Measurements from ENCODE around the gene ZNF804A.
"Not testable (repeated sequence)": the region's sequence is repeated elsewhere in the genome, so short reads cannot be mapped to it uniquely, and the experiment has no call there.

The ZNF804A gene

DNA sequence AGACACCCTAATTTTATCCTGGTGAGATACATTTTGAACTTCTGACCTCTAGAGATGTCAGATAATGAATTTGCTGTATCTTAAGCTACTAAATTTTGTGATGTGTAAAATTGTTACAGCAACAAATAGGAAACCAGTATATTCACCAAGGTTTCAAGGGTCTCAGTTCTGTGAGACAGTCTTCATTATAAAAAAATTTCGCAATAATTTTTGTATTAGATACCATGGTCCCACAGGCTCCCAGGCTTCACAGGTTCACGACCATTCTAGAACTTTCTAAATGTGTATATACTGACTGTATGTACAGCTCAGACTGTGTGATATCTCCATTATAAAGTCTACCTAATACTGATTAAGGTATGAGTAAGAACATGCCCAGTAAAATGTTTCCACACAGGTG lies 181.4 kb downstream of the ZNF804A start:
- in situ Hi-C loops (cut with MboI; ENCODE audit: low pct_unique_long_range_greater_than_20kb, low sequenced_read_pairs) = no loop called here
- no peak for DNase-seq

DNA sequence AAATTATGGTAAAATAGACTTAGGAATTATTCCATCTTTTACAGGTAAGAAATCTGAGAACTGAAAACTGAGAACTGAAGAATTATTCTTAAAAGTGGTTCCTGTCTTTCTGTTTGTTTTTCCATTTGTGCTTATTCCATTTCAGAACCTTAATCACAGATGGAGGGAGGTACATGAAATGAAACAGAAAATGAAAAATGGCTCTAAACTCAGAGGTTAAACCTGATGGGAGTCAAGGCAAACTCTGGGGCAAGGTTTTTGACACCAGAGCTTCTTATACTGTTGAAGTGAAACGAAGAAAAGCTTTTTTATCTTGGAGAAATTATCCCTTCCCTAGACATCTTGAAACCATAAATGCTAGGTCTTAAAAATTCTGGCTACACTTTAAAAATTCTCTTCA lies 182.1 kb downstream of the ZNF804A start:
- DNase-seq = no peak
- in situ Hi-C loops (cut with MboI; ENCODE audit: low pct_unique_long_range_greater_than_20kb, low sequenced_read_pairs) = no loop called here

DNA sequence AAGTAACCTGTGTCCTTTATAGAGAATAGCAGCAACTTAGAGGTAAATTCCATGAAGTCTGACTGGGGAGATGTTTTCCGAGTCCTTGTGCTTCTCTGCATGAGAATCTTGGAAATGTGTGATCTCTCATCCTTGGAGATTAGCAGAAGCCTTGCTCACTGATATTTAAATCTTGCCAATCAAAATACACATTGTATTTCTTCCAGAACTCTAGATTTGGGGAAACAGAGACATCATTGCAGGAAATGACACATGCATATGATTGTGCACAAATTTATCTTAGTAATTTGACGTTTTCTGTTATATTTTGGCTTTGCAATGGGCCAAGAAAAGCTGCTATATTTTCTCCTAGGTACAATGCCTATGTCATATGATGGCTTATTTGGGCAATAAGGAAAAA lies 182.6 kb downstream of the ZNF804A start:
- DNase-seq = no peak
- in situ Hi-C loops (cut with MboI; ENCODE audit: low pct_unique_long_range_greater_than_20kb, low sequenced_read_pairs) = no loop called here

DNA sequence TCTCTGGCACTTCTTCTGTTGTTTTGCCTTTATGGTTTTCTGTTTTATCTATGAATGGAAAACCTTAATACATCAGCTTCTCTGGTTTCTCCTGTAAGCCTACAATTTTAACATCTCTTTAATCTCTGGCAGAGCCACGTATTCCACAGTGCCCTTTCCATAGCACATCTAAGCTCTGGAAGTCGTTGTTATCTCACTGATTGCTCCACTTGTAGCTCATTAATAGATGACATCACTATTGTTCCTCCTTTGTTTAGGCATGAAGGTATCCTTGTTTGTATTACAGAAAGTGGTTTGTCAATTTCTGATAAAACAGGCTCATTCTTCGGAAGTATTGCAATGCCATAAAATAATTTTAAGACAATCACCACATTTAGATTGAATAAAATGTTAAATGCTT lies 185.2 kb downstream of the ZNF804A start:
- in situ Hi-C loops (cut with MboI; ENCODE audit: low pct_unique_long_range_greater_than_20kb, low sequenced_read_pairs) = no loop called here
- no peak for DNase-seq

DNA sequence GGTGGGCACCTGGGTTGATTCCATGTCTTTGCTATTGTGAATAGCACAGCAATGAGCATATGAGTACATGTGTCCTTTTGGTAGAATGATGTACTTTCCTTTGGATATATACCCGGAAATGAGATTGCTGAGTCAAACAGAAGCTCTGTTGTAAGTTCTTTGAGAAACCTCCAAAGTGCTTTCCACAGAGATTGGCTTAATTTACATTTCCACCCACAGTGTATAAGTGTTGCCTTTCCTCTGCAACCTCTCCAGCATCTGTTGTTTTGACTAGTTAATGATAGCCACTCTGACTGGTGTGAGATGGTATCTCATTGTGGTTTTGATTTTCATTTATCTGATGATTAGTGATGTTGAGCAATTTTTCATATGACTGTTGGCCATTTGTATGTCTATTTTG lies 194.8 kb downstream of the ZNF804A start:
- in situ Hi-C loops (cut with MboI; ENCODE audit: low pct_unique_long_range_greater_than_20kb, low sequenced_read_pairs) = no loop called here
- DNase-seq = no peak

DNA sequence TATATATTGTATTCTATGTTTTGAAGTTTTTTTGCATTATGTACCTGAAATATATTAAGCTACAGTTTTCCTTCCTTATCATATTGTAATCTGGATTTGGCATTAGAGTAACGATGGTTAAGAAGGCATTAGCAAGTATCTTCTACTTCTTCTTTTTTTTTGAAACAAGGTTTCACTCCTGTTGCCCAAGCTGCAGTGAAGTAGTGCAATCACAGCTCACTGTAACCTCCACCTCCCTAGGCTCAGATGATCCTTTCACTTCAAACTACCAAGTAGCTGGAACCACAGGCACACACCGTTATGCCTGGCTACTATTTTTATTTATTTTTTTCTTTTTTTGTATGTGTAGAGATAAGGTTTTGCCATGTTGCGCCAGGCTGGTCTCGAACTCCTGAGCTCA lies 201.1 kb downstream of the ZNF804A start:
- DNase-seq = no peak
- in situ Hi-C loops (cut with MboI; ENCODE audit: low pct_unique_long_range_greater_than_20kb, low sequenced_read_pairs) = no loop called here

DNA sequence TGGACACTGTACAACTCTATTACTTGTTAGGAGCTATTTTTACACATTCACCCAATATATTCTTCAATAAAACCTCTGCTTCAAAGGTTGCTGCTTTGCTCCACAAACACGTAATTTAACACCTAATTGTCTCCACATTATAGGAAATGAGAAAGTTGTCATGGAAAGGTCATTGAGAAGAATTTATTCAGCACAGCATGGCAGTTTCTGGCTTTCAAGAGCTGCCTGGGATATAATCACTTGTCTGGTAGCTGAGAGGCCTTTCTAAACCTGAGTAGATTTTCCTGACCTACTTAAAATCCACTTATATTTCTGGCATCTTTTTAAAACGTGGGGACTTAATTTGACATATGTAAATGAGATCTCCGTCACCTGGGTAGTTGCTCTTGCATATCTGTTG lies 216.1 kb downstream of the ZNF804A start:
- in situ Hi-C loops (cut with MboI; ENCODE audit: low pct_unique_long_range_greater_than_20kb, low sequenced_read_pairs) = no loop called here
- no peak for DNase-seq

DNA sequence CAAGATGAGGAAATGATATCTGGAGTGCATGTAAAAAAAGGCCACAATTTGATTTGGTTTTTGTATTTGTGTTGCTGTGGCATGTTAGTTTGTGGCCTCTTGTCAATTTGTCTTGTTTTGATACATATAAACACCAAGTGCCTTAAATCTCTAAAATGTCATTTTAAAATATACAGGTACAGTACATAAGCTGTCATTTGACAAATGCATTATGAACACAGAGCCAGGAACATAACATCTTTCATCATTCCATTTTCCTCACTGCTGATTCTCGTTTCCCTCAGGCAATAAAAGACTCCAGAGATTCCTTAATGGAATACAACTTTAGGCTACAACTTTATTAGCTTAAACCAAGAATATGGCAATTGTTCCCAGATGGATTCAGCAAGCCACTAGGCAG lies 217.5 kb downstream of the ZNF804A start:
- no peak for DNase-seq
- in situ Hi-C loops (cut with MboI; ENCODE audit: low pct_unique_long_range_greater_than_20kb, low sequenced_read_pairs) = no loop called here

DNA sequence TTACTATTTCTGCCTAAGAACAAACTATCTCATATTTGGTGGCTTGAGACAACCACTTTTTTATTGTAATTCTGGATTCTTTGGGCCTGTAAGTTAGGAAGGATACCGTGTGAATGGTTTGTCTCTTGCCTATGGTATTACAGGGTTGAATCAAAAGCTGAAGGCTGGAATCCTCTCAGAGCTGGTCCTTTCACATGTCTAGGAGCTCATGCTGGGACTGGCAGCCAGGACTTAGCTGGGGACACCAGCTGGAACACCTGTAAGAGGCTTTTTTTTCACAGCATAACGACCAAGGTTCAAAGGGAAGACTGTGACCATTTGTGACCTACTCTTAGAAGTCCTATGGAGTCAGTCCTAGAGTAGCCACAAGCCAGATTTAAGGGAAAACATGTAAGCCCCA lies 226.3 kb downstream of the ZNF804A start:
- no peak for DNase-seq

DNA sequence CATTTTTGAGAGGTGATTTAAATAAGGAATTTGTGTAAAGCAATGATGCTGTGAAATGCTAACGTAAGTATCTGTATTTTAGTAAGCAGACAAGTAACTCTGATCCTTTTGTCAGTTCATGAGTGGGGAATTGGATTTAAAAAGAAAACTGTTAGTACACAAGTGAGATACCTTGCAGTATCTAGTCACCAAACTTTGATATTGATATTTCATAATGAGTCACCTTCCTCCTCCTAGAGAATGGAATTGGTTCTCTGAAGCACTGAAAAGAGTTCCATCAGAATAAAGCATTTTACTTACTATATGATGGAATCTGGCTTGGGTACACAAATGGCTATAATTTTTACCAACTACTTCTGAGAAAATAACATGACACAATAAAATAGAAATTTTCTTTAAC lies 232.2 kb downstream of the ZNF804A start:
- no peak for DNase-seq
- in situ Hi-C loops (cut with MboI; ENCODE audit: low pct_unique_long_range_greater_than_20kb, low sequenced_read_pairs) = no loop called here

More for the DNA sequence above, 226.3 kb downstream of the ZNF804A start:
- in situ Hi-C loops (cut with MboI; ENCODE audit: low pct_unique_long_range_greater_than_20kb, low sequenced_read_pairs) = no loop called here

DNA sequence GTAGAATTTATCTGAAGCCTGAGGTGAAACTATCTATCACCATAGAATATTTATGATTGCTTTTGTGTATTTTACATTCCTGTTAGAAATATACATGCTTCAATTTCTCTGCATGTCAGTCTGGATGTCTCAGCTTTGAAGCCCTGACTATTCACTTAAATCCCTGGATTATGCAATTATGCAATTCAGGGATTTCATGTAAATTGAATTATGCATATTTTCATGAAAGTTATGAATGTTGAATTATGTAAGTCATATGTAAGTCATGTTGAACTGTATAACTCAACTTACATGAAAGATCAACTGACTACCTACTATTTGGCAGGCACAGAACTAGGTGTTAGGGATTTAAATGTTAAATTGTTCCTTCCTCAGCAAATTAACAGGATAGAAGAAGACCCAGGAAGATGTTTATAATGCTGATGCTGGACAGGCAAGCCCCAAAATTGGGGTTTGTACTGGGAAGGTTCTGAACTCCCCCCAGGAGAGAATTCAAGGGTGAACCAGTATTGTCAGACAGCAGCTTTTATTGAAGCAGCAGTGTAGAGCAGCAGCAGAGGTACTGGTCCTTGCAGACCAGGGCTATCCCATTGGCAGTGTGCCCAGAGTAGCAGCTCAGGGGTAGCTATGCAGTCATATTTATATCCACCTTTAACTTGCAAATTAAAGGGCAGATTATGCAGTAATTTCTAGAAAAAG lies 236.5 kb downstream of the ZNF804A start:
- no peak for DNase-seq
- in situ Hi-C loops (cut with MboI; ENCODE audit: low pct_unique_long_range_greater_than_20kb, low sequenced_read_pairs) = no loop called here

DNA sequence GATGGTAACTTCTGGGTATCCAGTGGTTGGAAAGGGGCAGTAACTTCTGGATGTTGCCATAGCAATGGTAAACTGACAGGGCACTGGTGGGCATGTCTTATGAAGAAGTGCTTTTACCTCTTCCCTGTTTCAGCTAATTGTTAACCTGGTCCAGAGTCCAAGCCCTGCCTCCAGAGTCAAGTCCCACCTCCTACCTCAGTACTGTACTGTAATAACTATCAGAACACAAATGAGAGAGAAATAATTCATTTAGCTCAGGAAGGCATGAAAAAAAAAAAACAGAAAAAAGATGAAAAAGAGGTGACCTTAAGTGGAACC lies 237.0 kb downstream of the ZNF804A start:
- in situ Hi-C loops (cut with MboI; ENCODE audit: low pct_unique_long_range_greater_than_20kb, low sequenced_read_pairs) = no loop called here
- DNase-seq = no peak

DNA sequence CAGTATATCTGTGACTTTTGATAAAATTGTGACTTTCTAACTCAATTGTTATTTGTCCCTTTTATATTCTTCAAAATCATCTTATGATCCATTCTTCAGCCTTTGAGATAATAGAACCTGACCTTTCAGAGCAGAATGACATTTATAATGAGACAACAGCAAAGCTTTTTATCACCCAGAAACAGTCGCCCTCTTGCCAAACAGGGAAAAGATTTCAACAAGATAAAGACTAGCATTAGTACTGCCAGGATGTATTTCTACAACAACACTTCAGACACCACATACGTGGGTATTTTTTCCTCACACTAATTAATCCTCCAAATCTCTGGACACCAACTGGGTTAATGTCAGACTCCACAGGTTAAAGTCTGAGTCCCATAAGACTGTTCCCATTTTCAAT lies 249.0 kb downstream of the ZNF804A start:
- no peak for DNase-seq
- in situ Hi-C loops (cut with MboI; ENCODE audit: low pct_unique_long_range_greater_than_20kb, low sequenced_read_pairs) = no loop called here

DNA sequence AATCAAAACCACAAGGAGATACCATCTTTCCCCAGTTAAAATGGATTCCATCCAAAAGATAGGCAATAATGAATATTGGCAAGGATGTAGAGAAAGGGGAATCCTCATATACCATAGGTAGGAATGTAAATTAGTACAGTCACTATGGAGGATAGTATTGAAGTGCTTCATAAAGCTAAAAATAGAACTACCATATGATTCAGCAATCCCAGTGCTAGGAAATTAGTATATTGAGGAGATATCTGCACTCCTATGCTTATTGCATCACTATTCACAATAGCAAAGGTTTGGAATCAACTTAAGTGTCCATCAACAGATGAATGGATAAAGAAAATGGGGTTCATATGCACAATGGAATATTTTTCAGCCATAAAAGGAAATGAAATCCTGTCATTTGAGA lies 251.2 kb downstream of the ZNF804A start:
- DNase-seq = no peak
- in situ Hi-C loops (cut with MboI; ENCODE audit: low pct_unique_long_range_greater_than_20kb, low sequenced_read_pairs) = no loop called here

DNA sequence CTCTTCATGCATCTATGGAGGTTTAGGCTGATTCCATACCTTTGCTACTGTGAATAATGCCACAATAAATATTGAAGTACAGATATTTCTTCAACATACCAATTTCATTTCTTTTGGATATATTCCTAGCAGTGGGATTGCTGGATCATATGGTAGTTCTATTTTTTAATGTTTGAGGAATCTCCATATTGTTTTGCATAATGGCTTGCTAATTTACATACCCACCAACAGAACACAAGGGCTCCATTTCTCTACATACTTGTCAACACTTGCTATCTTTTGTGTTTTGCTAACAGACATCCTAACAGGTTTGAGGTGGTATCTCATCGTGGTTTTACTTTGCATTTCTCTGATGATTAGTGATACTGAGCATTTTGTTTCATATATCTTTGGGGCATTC lies 253.2 kb downstream of the ZNF804A start:
- DNase-seq = no peak
- in situ Hi-C loops (cut with MboI; ENCODE audit: low pct_unique_long_range_greater_than_20kb, low sequenced_read_pairs) = no loop called here

DNA sequence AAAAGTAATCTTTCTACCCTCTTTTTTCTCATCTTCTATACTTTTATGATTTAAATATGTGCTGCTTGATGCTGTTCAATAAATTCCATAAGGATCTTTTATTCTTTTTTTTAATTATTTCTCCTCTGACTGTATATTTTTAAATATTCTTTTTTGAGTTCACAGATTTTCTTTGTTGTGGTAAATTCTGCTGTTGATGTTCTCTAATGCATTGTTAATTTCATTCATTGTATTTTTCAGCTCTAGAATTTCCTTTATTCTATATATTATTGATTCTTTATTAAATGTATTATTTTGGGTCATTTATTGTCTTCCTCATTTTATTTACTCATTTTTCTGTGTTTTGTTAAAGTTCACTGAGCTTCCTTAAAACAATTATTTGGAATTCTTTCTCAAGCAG lies 260.9 kb downstream of the ZNF804A start:
- in situ Hi-C loops (cut with MboI; ENCODE audit: low pct_unique_long_range_greater_than_20kb, low sequenced_read_pairs) = no loop called here
- DNase-seq = no peak

DNA sequence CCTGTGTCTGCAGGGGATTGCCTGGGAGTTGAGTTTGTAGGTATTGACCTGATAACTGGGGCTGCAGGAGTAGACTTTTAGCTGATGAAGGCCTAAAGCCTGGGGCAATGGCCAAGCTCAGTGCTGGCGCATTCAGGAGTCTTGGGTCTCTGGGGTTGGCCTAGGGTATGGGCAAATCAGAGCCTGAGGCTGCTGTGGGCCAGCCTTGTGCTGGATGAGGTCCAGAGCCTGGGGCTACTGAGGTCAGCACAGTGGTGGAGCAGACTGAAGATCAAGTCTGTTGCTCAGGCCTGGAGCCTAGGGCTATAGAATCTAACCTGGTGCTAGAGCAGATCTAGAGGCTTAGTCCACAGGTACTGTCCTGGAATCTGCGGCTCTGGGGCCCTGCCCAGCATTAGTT lies 262.4 kb downstream of the ZNF804A start:
- no peak for DNase-seq
- in situ Hi-C loops (cut with MboI; ENCODE audit: low pct_unique_long_range_greater_than_20kb, low sequenced_read_pairs) = no loop called here

DNA sequence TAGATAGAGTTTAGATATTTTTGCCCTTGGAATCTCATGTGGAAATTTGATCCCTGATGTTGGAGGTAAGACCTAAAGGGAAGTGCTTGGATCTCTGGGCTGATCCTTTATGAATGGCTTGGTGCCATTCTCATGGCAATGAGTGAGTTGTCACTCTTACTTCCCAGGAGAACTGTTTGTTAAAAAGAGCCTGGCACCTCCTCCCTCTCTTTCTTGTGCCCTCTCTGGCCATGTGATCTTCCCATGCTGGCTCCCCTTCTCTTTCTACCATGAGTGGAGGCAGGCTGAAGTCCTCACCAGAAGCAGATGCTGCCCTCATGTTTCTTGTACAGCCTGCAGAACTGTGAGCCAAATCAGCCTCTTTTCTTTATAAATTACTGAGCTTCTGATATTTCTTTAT lies 276.9 kb downstream of the ZNF804A start:
- DNase-seq = no peak
- in situ Hi-C loops (cut with MboI; ENCODE audit: low pct_unique_long_range_greater_than_20kb, low sequenced_read_pairs) = no loop called here

DNA sequence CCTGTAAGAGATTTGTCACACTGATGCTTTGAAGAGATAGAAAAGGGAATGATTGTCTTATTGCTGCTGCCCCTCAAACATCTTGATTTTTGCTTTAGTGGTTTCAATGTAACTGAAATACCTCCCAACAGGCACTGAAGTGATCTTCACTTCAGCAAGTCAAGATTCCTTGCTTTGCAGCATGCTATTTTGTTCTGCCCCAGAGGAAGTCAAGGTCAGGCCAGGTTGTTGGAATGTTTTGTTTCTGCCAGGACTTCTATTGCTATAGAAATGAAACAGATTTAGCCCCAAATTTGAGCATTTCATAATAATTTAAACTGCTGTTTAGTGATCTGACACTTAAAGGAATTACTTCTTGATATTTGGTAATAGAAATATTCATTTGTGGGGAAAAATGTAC lies 277.6 kb downstream of the ZNF804A start:
- no peak for DNase-seq
- in situ Hi-C loops (cut with MboI; ENCODE audit: low pct_unique_long_range_greater_than_20kb, low sequenced_read_pairs) = no loop called here

DNA sequence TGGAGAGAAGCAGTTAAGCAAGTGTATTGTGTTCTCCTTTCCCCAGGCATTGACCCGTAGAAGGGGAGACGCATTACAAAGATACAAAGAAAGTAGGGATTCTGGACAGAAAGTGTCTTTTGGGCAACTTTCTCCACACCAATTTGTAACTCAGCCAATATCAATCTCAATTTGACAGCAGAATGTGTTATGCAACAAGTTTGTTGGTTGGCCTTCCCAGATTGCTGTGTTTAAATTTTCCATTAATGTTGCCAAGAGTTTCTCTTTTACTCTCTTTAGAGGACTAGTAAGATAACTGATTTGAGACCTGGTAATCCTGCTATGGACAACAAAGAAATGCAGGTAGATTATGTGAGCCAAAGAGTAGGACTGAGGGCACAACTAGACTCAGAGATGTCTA lies 279.6 kb downstream of the ZNF804A start:
- no peak for DNase-seq
- in situ Hi-C loops (cut with MboI; ENCODE audit: low pct_unique_long_range_greater_than_20kb, low sequenced_read_pairs) = no loop called here

DNA sequence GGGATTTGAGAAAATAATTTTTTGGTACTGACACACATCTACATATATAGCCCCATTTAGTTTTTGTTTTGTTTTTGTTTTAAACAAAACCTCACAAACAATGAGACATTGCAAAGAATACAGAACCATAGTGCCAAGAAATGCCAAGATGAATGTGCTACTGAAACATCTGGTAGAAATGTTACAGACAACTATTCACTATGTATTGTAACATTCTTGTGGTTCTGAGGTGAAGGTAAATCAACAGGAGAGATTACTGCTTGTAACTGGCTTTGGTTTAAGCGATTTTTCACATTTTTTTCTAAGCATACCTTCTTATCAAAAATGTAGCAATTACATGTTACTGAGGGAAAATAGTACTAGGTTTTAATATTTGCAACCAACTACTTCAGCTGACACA lies 281.3 kb downstream of the ZNF804A start:
- in situ Hi-C loops (cut with MboI; ENCODE audit: low pct_unique_long_range_greater_than_20kb, low sequenced_read_pairs) = no loop called here
- no peak for DNase-seq

DNA sequence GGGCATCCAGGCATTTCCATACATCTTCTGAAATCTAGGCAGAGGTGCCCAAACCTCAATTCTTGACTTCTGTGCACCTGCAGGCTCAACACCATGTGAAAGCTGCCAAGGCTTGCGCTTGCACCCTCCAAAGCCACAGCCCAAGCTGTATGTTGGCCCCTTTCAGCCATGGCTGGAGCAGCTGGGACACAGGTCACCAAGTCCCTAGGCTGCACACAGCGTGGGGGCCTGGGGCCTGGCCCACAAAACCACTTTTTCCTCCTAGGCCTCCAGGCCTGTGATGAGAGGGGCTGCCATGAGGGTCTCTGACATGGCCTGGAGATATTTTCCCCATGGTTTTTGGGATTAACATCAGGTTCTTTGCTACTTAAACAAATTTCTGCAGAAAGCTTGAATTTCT lies 288.3 kb downstream of the ZNF804A start:
- DNase-seq; in situ Hi-C loops (cut with MboI; ENCODE audit: low pct_unique_long_range_greater_than_20kb, low sequenced_read_pairs): not testable (repeated sequence)

Measured in KBM-7 (cell line).